H1 (cell line): ENCODE data around the gene LYPD4.
"Not testable (repeated sequence)": the region's sequence is repeated elsewhere in the genome, so short reads cannot be mapped to it uniquely, and the experiment has no call there.

Experiments
- CBX8 ChIP-seq: fragments of 300-800, 300-1000 bp; sonication (generic); IDR thresholded peaks from 2 replicates; pipeline ENCODE4 v1.7.1; 2016; ENCODE audit warnings: low read depth, low read length, borderline replicate concordance
- CTCF ChIP-seq, 3 experiments: IDR thresholded peaks; 1 replicate in 2 of 3; 2 replicates in 1 of 3; pipeline versions ENCODE4 v1.5.1 to v1.6.1; 2011; ENCODE audit warnings: low read length in 3 of 3, mild to moderate bottlenecking in 3 of 3, inconsistent platforms in 2 of 3, low read depth in 1 of 3, moderate library complexity in 1 of 3; ENCODE audit not compliant: insufficient read depth in 1 of 3; ENCODE audit errors: control extremely low read depth in 1 of 3
- POLR2AphosphoS5 ChIP-seq: IDR thresholded peaks from 2 replicates; pipeline ENCODE4 v1.6.1; 2011; ENCODE audit warnings: low read depth, low read length
- SIN3A ChIP-seq, 2 experiments: IDR thresholded peaks in 1 of 2; conservative IDR thresholded peaks in 1 of 2; 2 replicates each; pipeline ENCODE4 v1.6.1; 2011 to 2012; ENCODE audit warnings: low read length in 2 of 2, improper control_type of control experiment in 1 of 2, low read depth in 1 of 2, mild to moderate bottlenecking in 1 of 2

- TF ChIP-seq SIN3A (conservative IDR thresholded peaks at IDR 0.05 in 1 of 2, IDR thresholded peaks at IDR 0.05 in 1 of 2; ENCODE audit: low read depth in 1 of 2, low read length in 2 of 2); CTCF (IDR thresholded peaks at IDR 0.05; ENCODE audit: control extremely low read depth in 1 of 3, insufficient read depth in 1 of 3, low read depth in 1 of 3, low read length in 3 of 3); CBX8; POLR2AphosphoS5: not testable (repeated sequence)
Observed at GRCh38 chr19:41788518-41788917, 56.0 kb downstream of the LYPD4 start.
